D721Med (cell line): ENCODE measurements around the gene DYRK3.

Source experiments
- DNase-seq: peaks from one replicate; pipeline ENCODE4 v3.0.0; 2011; ENCODE audit warnings: low spot score; ENCODE audit not compliant: insufficient read length
- FAIRE-seq: peaks from 2 replicates; lab custom pipeline; 2011; peaks lifted over from hg19 to GRCh38; lab: Jason Lieb, UNC
- CTCF ChIP-seq: IDR thresholded peaks from 2 replicates; pipeline ENCODE4 v1.5.1; 2012; ENCODE audit warnings: mild to moderate bottlenecking, control low read depth; ENCODE audit not compliant: insufficient read depth; ENCODE audit errors: missing control alignments

The DYRK3 gene

GRCh38 chr1:206666954-206667665, 31.8 kb downstream of the DYRK3 start:
- no peak for FAIRE-seq
- no peak for DNase-seq
- TF ChIP-seq CTCF, result no peak

DNA sequence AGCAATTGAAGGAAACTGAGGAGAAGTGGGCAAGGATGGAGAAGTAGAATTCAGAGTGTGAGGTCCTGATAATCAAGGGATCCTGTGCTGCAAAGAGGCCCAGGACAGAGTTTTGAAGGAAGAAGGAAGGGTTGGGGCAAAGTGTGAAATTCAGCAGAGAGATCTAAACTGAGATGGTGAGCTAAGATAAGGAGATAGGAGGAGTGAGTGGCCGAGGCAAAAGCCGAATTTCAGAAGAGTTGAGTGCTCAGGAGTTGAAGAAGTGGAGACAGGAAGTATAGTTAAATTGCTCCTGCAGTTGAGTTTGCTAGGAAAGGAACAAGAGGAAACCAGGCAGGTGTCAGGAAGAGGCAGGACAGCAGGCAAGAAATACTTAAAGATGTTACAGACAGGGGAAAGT, 33.0 kb downstream of the DYRK3 start:
- FAIRE-seq, result no peak
- no peak for DNase-seq
- no peak for TF ChIP-seq CTCF

DNA sequence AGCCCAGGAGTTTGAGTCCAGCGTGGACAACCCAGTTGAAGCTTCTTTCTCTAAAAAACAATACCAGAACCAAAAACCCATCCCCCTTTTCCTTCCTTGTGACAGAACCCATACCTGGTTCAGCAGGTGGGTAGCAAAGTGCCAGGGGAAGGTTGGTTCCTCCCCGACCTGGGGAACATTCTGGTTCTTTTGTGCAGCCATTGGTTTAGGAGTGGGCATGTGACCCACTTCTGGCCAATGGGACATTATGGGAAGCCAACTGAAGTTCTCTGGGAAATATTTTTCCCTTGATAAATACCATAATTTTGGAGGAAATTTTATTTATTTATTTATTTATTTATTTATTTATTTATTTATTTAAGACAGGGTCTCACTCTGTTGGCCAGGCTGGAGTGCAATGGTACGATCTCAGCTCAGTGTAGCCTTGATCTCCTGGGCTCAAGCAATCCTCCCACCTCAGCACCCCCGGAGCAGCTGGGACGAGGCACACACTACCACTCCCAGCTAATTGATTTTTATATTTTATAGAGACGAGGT, 33.6 kb downstream of the DYRK3 start:
- FAIRE-seq, result no peak
- no peak for TF ChIP-seq CTCF
- no peak for DNase-seq

- no peak for TF ChIP-seq CTCF
- FAIRE-seq (no peak), DNase-seq (no peak)
These were observed 36.8 kb downstream of the DYRK3 start for GRCh38 chr1:206672011-206672688.

GRCh38 chr1:206672844-206673758, 37.8 kb downstream of the DYRK3 start:
- TF ChIP-seq CTCF, result no peak
- DNase-seq, result no peak
- no peak for FAIRE-seq

GRCh38 chr1:206674236-206674635, 38.9 kb downstream of the DYRK3 start:
- no peak for TF ChIP-seq CTCF
- FAIRE-seq, result no peak
- DNase-seq, result no peak
